Measurements from ENCODE around the gene BMX.

The BMX gene

GRCh38 chrX:15566244-15566643 is 65.6 kb downstream of the BMX start:
- no peak for TF ChIP-seq FOXP2 (optimal IDR thresholded peaks at IDR 0.05; ENCODE audit: control extremely low read depth, extremely low read length, insufficient read depth)
- TF ChIP-seq POLR2AphosphoS5 (IDR thresholded peaks at IDR 0.05; ENCODE audit: borderline replicate concordance, low read depth, low read length) = no peak
- no peak for TF ChIP-seq EZH2 (IDR thresholded peaks at IDR 0.05)
- H3K4me3 ChIP-seq = no peak overlapping the region
- H3K9me3 ChIP-seq (ENCODE audit: low read depth, low read length) = no peaks in the 10 kb centered on the region
- no peak overlapping the region for H3K9ac ChIP-seq (ENCODE audit: insufficient read length)
- no peak overlapping the region for H3K27ac ChIP-seq
- no peak for DNase-seq (ENCODE audit: low read depth, low spot score)
- H3K36me3 ChIP-seq (ENCODE audit: insufficient read depth, low read length) = no peaks in the 10 kb centered on the region

GRCh38 chrX:15567267-15567666 is 66.7 kb downstream of the BMX start:
- no peak overlapping the region for H3K9ac ChIP-seq (ENCODE audit: insufficient read length)
- DNase-seq (ENCODE audit: low read depth, low spot score) = no peak
- H3K9me3 ChIP-seq (ENCODE audit: low read depth, low read length) = no peaks in the 10 kb centered on the region
- no peaks in the 10 kb centered on the region for H3K36me3 ChIP-seq (ENCODE audit: insufficient read depth, low read length)
- no peak overlapping the region for H3K27ac ChIP-seq
- TF ChIP-seq POLR2AphosphoS5 (IDR thresholded peaks at IDR 0.05; ENCODE audit: borderline replicate concordance, low read depth, low read length) (no peak), FOXP2 (optimal IDR thresholded peaks at IDR 0.05; ENCODE audit: control extremely low read depth, extremely low read length, insufficient read depth) (no peak), EZH2 (IDR thresholded peaks at IDR 0.05) (no peak)
- H3K4me3 ChIP-seq = no peak overlapping the region

GRCh38 chrX:15567886-15568616 is 67.4 kb downstream of the BMX start:
- Histone ChIP-seq H3K27ac (no peak overlapping the region), H3K9me3 (ENCODE audit: low read depth, low read length) (no peaks in the 10 kb centered on the region), H3K36me3 (ENCODE audit: insufficient read depth, low read length) (no peaks in the 10 kb centered on the region), H3K9ac (ENCODE audit: insufficient read length) (no peak overlapping the region), H3K4me3 (no peak overlapping the region)
- TF ChIP-seq POLR2AphosphoS5 (IDR thresholded peaks at IDR 0.05; ENCODE audit: borderline replicate concordance, low read depth, low read length) (no peak), EZH2 (IDR thresholded peaks at IDR 0.05) (no peak), FOXP2 (optimal IDR thresholded peaks at IDR 0.05; ENCODE audit: control extremely low read depth, extremely low read length, insufficient read depth) (no peak)
- DNase-seq (ENCODE audit: low read depth, low spot score) = no peak

GRCh38 chrX:15570145-15570544 is 69.5 kb downstream of the BMX start:
- Histone ChIP-seq H3K9me3 (ENCODE audit: low read depth, low read length) (no peaks in the 10 kb centered on the region), H3K36me3 (ENCODE audit: insufficient read depth, low read length) (no peaks in the 10 kb centered on the region), H3K9ac (ENCODE audit: insufficient read length) (no peak overlapping the region), H3K4me3 (no peak overlapping the region), H3K27ac (no peak overlapping the region)
- DNase-seq (ENCODE audit: low read depth, low spot score) = no peak
- TF ChIP-seq POLR2AphosphoS5 (IDR thresholded peaks at IDR 0.05; ENCODE audit: borderline replicate concordance, low read depth, low read length) = no peak
- no peak for TF ChIP-seq FOXP2 (optimal IDR thresholded peaks at IDR 0.05; ENCODE audit: control extremely low read depth, extremely low read length, insufficient read depth)
- TF ChIP-seq EZH2 (IDR thresholded peaks at IDR 0.05) = no peak

GRCh38 chrX:15574017-15574416 is 73.4 kb downstream of the BMX start:
- DNase-seq (ENCODE audit: low read depth, low spot score) = no peak
- Histone ChIP-seq H3K9me3 (ENCODE audit: low read depth, low read length) (no peaks in the 10 kb centered on the region), H3K36me3 (ENCODE audit: insufficient read depth, low read length) (no peaks in the 10 kb centered on the region), H3K27ac (no peak overlapping the region), H3K9ac (ENCODE audit: insufficient read length) (no peak overlapping the region), H3K4me3 (no peak overlapping the region)
- TF ChIP-seq FOXP2 (optimal IDR thresholded peaks at IDR 0.05; ENCODE audit: control extremely low read depth, extremely low read length, insufficient read depth) = no peak

- Histone ChIP-seq H3K9me3 (ENCODE audit: low read depth, low read length) (no peaks in the 10 kb centered on the region), H3K27ac (no peak overlapping the region), H3K4me3 (no peak overlapping the region), H3K36me3 (ENCODE audit: insufficient read depth, low read length) (no peaks in the 10 kb centered on the region), H3K9ac (ENCODE audit: insufficient read length) (no peak overlapping the region)
- DNase-seq (ENCODE audit: low read depth, low spot score) = no peak
- TF ChIP-seq POLR2AphosphoS5 (IDR thresholded peaks at IDR 0.05; ENCODE audit: borderline replicate concordance, low read depth, low read length) = no peak
- TF ChIP-seq FOXP2 (optimal IDR thresholded peaks at IDR 0.05; ENCODE audit: control extremely low read depth, extremely low read length, insufficient read depth) = no peak
- no peak for TF ChIP-seq EZH2 (IDR thresholded peaks at IDR 0.05)
These were observed 75.4 kb downstream of the BMX start for GRCh38 chrX:15576019-15576418.

- no peaks in the 10 kb centered on the region for H3K36me3 ChIP-seq (ENCODE audit: insufficient read depth, low read length)
- TF ChIP-seq POLR2AphosphoS5 (IDR thresholded peaks at IDR 0.05; ENCODE audit: borderline replicate concordance, low read depth, low read length) = no peak
- TF ChIP-seq EZH2 (IDR thresholded peaks at IDR 0.05) = no peak
- DNase-seq (ENCODE audit: low read depth, low spot score) = no peak
- no peaks in the 10 kb centered on the region for H3K9me3 ChIP-seq (ENCODE audit: low read depth, low read length)
- H3K27ac ChIP-seq = no peak overlapping the region
- no peak overlapping the region for H3K9ac ChIP-seq (ENCODE audit: insufficient read length)
- no peak overlapping the region for H3K4me3 ChIP-seq
These were observed 79.5 kb downstream of the BMX start for GRCh38 chrX:15579778-15580747.

GRCh38 chrX:15594371-15594770 is 93.8 kb downstream of the BMX start:
- Histone ChIP-seq H3K27ac (no peak overlapping the region), H3K36me3 (ENCODE audit: insufficient read depth, low read length) (no peaks in the 10 kb centered on the region), H3K4me3 (no peak overlapping the region), H3K9ac (ENCODE audit: insufficient read length) (no peak overlapping the region), H3K9me3 (ENCODE audit: low read depth, low read length) (no peaks in the 10 kb centered on the region)
- TF ChIP-seq POLR2AphosphoS5 (IDR thresholded peaks at IDR 0.05; ENCODE audit: borderline replicate concordance, low read depth, low read length) (no peak), EZH2 (IDR thresholded peaks at IDR 0.05) (no peak), FOXP2 (optimal IDR thresholded peaks at IDR 0.05; ENCODE audit: control extremely low read depth, extremely low read length, insufficient read depth) (no peak)
- no peak for DNase-seq (ENCODE audit: low read depth, low spot score)
